H9 (cell line): ENCODE data around the gene SDHAF3. TPM values are rescaled to one million over a fixed set of nuclear protein-coding genes. Genes with fewer than 3 reads are reported as not detected.

ENCODE experiments used
- DNase-seq: peaks from one replicate; pipeline ENCODE4 v3.0.0-alpha.2; 2017
- H2AFZ ChIP-seq: one replicate; pipeline ENCODE4 v1.6.1; 2013; ENCODE audit warnings: mild to moderate bottlenecking, low read length, control low read depth, moderate library complexity
- H2AK5ac ChIP-seq: 2 replicates; pipeline ENCODE4 v1.6.1; 2013; ENCODE audit warnings: low read length, control low read depth, mixed read lengths; ENCODE audit not compliant: insufficient read length
- H2BK120ac ChIP-seq: one replicate; pipeline ENCODE4 v1.6.1; 2013; ENCODE audit warnings: low read depth, mild to moderate bottlenecking, low read length, control low read depth, inconsistent platforms; ENCODE audit not compliant: poor library complexity, severe bottlenecking
- H2BK12ac ChIP-seq: 2 replicates; pipeline ENCODE4 v1.6.1; 2013; ENCODE audit warnings: low read length, control low read depth, mixed read lengths, low read depth; ENCODE audit not compliant: insufficient read length
- H2BK15ac ChIP-seq: 2 replicates; pipeline ENCODE4 v1.6.1; 2013; ENCODE audit warnings: low read depth, low read length, control low read depth
- H2BK20ac ChIP-seq: one replicate; pipeline ENCODE4 v1.6.1; 2013; ENCODE audit warnings: low read depth, mild to moderate bottlenecking, low read length, control low read depth, inconsistent platforms; ENCODE audit not compliant: poor library complexity, severe bottlenecking
- H2BK5ac ChIP-seq: 2 replicates; pipeline ENCODE4 v1.6.1; 2013; ENCODE audit warnings: low read length, control low read depth, mixed read lengths; ENCODE audit not compliant: insufficient read length
- H3K14ac ChIP-seq: 2 replicates; pipeline ENCODE4 v1.6.1; 2013; ENCODE audit warnings: low read length, control low read depth; ENCODE audit not compliant: insufficient read depth
- H3K18ac ChIP-seq: 2 replicates; pipeline ENCODE4 v1.6.1; 2013; ENCODE audit warnings: low read depth, mild to moderate bottlenecking, mixed read lengths, low read length, control low read depth; ENCODE audit not compliant: insufficient read length
- H3K23ac ChIP-seq: 2 replicates; pipeline ENCODE4 v1.6.1; 2013; ENCODE audit warnings: low read length, control low read depth, mixed read lengths, low read depth; ENCODE audit not compliant: insufficient read length
- H3K23me2 ChIP-seq: 2 replicates; pipeline ENCODE4 v1.6.1; 2013; ENCODE audit warnings: low read depth, mild to moderate bottlenecking, mixed read lengths, low read length, control low read depth; ENCODE audit not compliant: insufficient read length, poor library complexity, severe bottlenecking
- H3K27ac ChIP-seq: 2 replicates; pipeline ENCODE4 v1.5.1; 2013; ENCODE audit warnings: low read length, control low read depth, mixed read lengths, low read depth; ENCODE audit not compliant: insufficient read length
- H3K27me3 ChIP-seq: 2 replicates; pipeline ENCODE4 v1.6.1; 2013; ENCODE audit warnings: low read length, control low read depth, inconsistent platforms; ENCODE audit not compliant: insufficient read depth
- H3K4ac ChIP-seq: 2 replicates; pipeline ENCODE4 v1.6.1; 2013; ENCODE audit warnings: low read depth, mild to moderate bottlenecking, control low read depth, inconsistent platforms, low read length, moderate library complexity
- H3K4me1 ChIP-seq: 2 replicates; pipeline ENCODE4 v1.6.1; 2013; ENCODE audit warnings: low read length, control low read depth, inconsistent platforms; ENCODE audit not compliant: insufficient read depth
- H3K4me2 ChIP-seq: 2 replicates; pipeline ENCODE4 v1.6.1; 2013; ENCODE audit warnings: low read length, control low read depth, mixed read lengths; ENCODE audit not compliant: insufficient read length, insufficient read depth
- H3K56ac ChIP-seq: 2 replicates; pipeline ENCODE4 v1.6.1; 2013; ENCODE audit warnings: low read depth, mild to moderate bottlenecking, mixed read lengths, low read length, control low read depth; ENCODE audit not compliant: insufficient read length
- H3K79me1 ChIP-seq: 2 replicates; pipeline ENCODE4 v1.6.1; 2013; ENCODE audit warnings: low read depth, mild to moderate bottlenecking, moderate library complexity, low read length, control low read depth, inconsistent platforms; ENCODE audit not compliant: insufficient read depth, poor library complexity, severe bottlenecking
- H3K79me2 ChIP-seq: 2 replicates; pipeline ENCODE4 v1.6.1; 2013; ENCODE audit warnings: low read length, control low read depth, inconsistent platforms; ENCODE audit not compliant: insufficient read depth
- H3K9ac ChIP-seq: 2 replicates; pipeline ENCODE4 v1.6.1; 2013; ENCODE audit warnings: low read length, control low read depth, mixed read lengths; ENCODE audit not compliant: insufficient read length; ENCODE audit errors: extremely low read depth
- H3K9me3 ChIP-seq: one replicate; pipeline ENCODE4 v1.6.1; 2013; ENCODE audit warnings: low read depth, low read length, inconsistent platforms; ENCODE audit not compliant: control insufficient read depth
- H3T11ph ChIP-seq: one replicate; pipeline ENCODE4 v1.6.1; 2013; ENCODE audit warnings: mild to moderate bottlenecking, low read length, control low read depth, inconsistent platforms
- H4K20me1 ChIP-seq: one replicate; pipeline ENCODE4 v1.6.1; 2013; ENCODE audit not compliant: control insufficient read depth, insufficient read length, insufficient read depth
- H4K5ac ChIP-seq: 2 replicates; pipeline ENCODE4 v1.6.1; 2013; ENCODE audit warnings: low read depth, mild to moderate bottlenecking, mixed read lengths, low read length, control low read depth; ENCODE audit not compliant: insufficient read length
- H4K8ac ChIP-seq: replicated peaks from 2 replicates; pipeline ENCODE4 v1.6.1; 2013; ENCODE audit warnings: low read length, control low read depth, mixed read lengths, low read depth; ENCODE audit not compliant: insufficient read length
- H4K91ac ChIP-seq: 2 replicates; pipeline ENCODE4 v1.6.1; 2013; ENCODE audit warnings: low read depth, mild to moderate bottlenecking, moderate library complexity, mixed read lengths, low read length, control low read depth; ENCODE audit not compliant: insufficient read length
- H3K27ac Mint-ChIP-seq, 3 experiments: 2 replicates in 2 of 3; 3 replicates in 1 of 3; pipeline ENCODE4 v1.8.0; 2020 to 2021; ENCODE audit warnings: mixed read lengths in 3 of 3, mild to moderate bottlenecking in 1 of 3, moderate library complexity in 1 of 3
- H3K27me3 Mint-ChIP-seq: 2 replicates; pipeline ENCODE4 v1.8.0; 2021; ENCODE audit warnings: low read depth, mild to moderate bottlenecking, moderate library complexity, mixed read lengths
- H3K36me3 Mint-ChIP-seq, 3 experiments: 2 replicates in 2 of 3; 3 replicates in 1 of 3; pipeline ENCODE4 v1.8.0; 2020 to 2021; ENCODE audit warnings: low read depth in 3 of 3, mixed read lengths in 3 of 3; ENCODE audit not compliant: insufficient read depth in 1 of 3
- H3K4me1 Mint-ChIP-seq, 2 experiments: 2 replicates each; pipeline ENCODE4 v1.8.0; 2020; ENCODE audit warnings: mixed read lengths in 2 of 2
- H3K4me3 Mint-ChIP-seq, 2 experiments: 2 replicates in 1 of 2; 3 replicates in 1 of 2; pipeline ENCODE4 v1.8.0; 2020 to 2021; ENCODE audit warnings: mild to moderate bottlenecking in 2 of 2, mixed read lengths in 2 of 2, moderate library complexity in 1 of 2
- H3K9me3 Mint-ChIP-seq, 2 experiments: 2 replicates in 1 of 2; 3 replicates in 1 of 2; pipeline ENCODE4 v1.8.0; 2020; ENCODE audit warnings: mild to moderate bottlenecking in 2 of 2, mixed read lengths in 2 of 2, moderate library complexity in 1 of 2
- WGBS: extraction: QIAGEN DNeasy Blood & Tissue Kit; methylation state at CpG from one replicate; pipeline ENCODE4 v1.1.7; 2013; ENCODE audit warnings: missing lambda C conversion rate, low lambda C conversion rate, mixed read lengths; ENCODE audit not compliant: insufficient read length; ENCODE audit errors: extremely low coverage; 5-methylcytosine and 5-hydroxymethylcytosine counted together
- total RNA-seq: library from RNA; stranded (reverse); gene quantifications from 2 replicates; pipeline ENCODE4 v1.2.1, GENCODE V29; 2021
- TF ChIP-seq, protein P1 (sequence below): fragments of 200-600 bp; sonication (generic); conservative IDR thresholded peaks from 3 replicates; pipeline ENCODE4 v1.8.0; 2021; ENCODE audit warnings: antibody characterized with exemption, mild to moderate bottlenecking

The SDHAF3 gene
- total RNA-seq, 1 experiment from 2014 or later, result 14.1 TPM

GRCh38 chr7:97089771-97090170 lies 27.7 kb upstream of the SDHAF3 start:
- Mint-ChIP-seq H3K27ac (no peak overlapping the region), H3K27me3 (peaks cover 10% of the 10 kb centered on the region), H3K4me1 (no peaks in the 10 kb centered on the region), H3K4me3 (no peak overlapping the region), H3K36me3 (no peaks in the 10 kb centered on the region), H3K9me3 (no peaks in the 10 kb centered on the region)
- no peak overlapping the region for H3K27ac ChIP-seq
- TF ChIP-seq, protein P1, sequence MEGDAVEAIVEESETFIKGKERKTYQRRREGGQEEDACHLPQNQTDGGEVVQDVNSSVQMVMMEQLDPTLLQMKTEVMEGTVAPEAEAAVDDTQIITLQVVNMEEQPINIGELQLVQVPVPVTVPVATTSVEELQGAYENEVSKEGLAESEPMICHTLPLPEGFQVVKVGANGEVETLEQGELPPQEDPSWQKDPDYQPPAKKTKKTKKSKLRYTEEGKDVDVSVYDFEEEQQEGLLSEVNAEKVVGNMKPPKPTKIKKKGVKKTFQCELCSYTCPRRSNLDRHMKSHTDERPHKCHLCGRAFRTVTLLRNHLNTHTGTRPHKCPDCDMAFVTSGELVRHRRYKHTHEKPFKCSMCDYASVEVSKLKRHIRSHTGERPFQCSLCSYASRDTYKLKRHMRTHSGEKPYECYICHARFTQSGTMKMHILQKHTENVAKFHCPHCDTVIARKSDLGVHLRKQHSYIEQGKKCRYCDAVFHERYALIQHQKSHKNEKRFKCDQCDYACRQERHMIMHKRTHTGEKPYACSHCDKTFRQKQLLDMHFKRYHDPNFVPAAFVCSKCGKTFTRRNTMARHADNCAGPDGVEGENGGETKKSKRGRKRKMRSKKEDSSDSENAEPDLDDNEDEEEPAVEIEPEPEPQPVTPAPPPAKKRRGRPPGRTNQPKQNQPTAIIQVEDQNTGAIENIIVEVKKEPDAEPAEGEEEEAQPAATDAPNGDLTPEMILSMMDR, result no peak
- H3K4ac ChIP-seq, result no peak overlapping the region
- H3K14ac ChIP-seq, result no peak overlapping the region
- H2BK15ac ChIP-seq, result no peak overlapping the region
- H3K27me3 ChIP-seq, result no peaks in the 10 kb centered on the region
- no peak overlapping the region for H3K56ac ChIP-seq
- H3K23me2 ChIP-seq, result no peaks in the 10 kb centered on the region
- no peak overlapping the region for H3K18ac ChIP-seq
- no CpG with 5 or more reads among the region's 6 CpGs for WGBS
- H4K91ac ChIP-seq, result no peak overlapping the region
- no peaks in the 10 kb centered on the region for H4K20me1 ChIP-seq
- no peaks in the 10 kb centered on the region for H3K79me1 ChIP-seq
- H2AK5ac ChIP-seq, result no peak overlapping the region
- no peak overlapping the region for H2BK120ac ChIP-seq
- no peaks in the 10 kb centered on the region for H3K9me3 ChIP-seq
- H3K79me2 ChIP-seq, result no peaks in the 10 kb centered on the region
- no peak overlapping the region for H3K23ac ChIP-seq
- no peak overlapping the region for H3K9ac ChIP-seq
- no peak for DNase-seq
- H4K8ac ChIP-seq, result no peak overlapping the region
- no peaks in the 10 kb centered on the region for H3K4me1 ChIP-seq
- no peak overlapping the region for H2BK12ac ChIP-seq
- H2AFZ ChIP-seq, result no peak overlapping the region
- H3K4me2 ChIP-seq, result no peak overlapping the region
- no peak overlapping the region for H2BK20ac ChIP-seq
- H4K5ac ChIP-seq, result no peak overlapping the region
- no peak overlapping the region for H3T11ph ChIP-seq
- no peak overlapping the region for H2BK5ac ChIP-seq
